GM12891 (cell line): Measurements from ENCODE around the gene PAIP2.

Source experiments
- DNase-seq: peaks from one replicate; pipeline ENCODE4 v3.0.0; 2011; ENCODE audit warnings: low spot score; ENCODE audit not compliant: insufficient read length
- FAIRE-seq: peaks from 2 replicates; lab custom pipeline; 2011; peaks lifted over from hg19 to GRCh38; lab: Jason Lieb, UNC
- PAX5 ChIP-seq: IDR thresholded peaks from 2 replicates; pipeline ENCODE4 v1.6.1; 2011; ENCODE audit warnings: low read length, moderate library complexity, mild to moderate bottlenecking; ENCODE audit not compliant: insufficient read depth, severe bottlenecking
- POLR2A ChIP-seq: IDR thresholded peaks from 2 replicates; pipeline ENCODE4 v1.6.1; 2011; ENCODE audit warnings: low read depth, low read length, control low read depth
- POLR2AphosphoS5 ChIP-seq: IDR thresholded peaks from 2 replicates; pipeline ENCODE4 v1.6.1; 2011; ENCODE audit warnings: low read depth, low read length, control low read depth
- POU2F2 ChIP-seq: IDR thresholded peaks from 2 replicates; pipeline ENCODE4 v1.6.1; 2011; ENCODE audit warnings: low read depth, mild to moderate bottlenecking, control low read depth, low read length, moderate library complexity
- SPI1 ChIP-seq: IDR thresholded peaks from 2 replicates; pipeline ENCODE4 v1.6.1; 2011; ENCODE audit warnings: low read depth, low read length, control low read depth
- TAF1 ChIP-seq: IDR thresholded peaks from 2 replicates; pipeline ENCODE4 v1.6.1; 2011; ENCODE audit warnings: low read depth, low read length, control low read depth

The PAIP2 gene

DNA sequence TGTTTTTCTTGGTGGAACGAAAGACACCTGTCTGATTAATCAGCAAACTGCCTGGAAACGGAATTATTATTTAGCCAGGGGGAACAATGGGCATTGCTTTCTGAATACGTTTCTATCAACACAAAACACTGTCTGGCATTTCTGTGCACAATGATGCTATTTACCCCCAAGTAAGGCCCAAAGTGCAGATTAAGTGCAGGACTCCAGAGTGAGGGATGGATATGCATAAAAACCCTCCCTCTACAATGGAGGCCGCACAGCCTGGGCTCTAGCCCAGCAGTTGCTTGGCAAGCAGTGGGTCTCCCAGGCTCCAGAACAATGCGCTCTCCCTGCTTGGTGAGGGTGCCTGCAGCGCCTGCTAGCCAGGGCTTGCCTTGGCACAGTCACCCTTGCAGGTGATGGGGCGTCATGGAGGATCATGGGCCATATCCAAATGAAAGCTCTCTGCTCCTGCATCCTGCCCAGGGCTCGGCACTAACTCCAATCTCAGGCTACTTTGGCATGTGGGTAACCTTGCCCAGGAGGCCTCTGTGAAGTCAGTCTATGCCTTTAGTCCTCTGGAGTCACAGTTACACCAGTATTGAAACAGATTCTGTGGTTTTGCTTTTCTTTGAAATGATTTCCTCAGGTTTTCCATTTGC is 73.7 kb downstream of the PAIP2 start:
- TF ChIP-seq PAX5 (no peak), TAF1 (no peak)
- FAIRE-seq (peak; percentile 9), DNase-seq (no peak)

DNA sequence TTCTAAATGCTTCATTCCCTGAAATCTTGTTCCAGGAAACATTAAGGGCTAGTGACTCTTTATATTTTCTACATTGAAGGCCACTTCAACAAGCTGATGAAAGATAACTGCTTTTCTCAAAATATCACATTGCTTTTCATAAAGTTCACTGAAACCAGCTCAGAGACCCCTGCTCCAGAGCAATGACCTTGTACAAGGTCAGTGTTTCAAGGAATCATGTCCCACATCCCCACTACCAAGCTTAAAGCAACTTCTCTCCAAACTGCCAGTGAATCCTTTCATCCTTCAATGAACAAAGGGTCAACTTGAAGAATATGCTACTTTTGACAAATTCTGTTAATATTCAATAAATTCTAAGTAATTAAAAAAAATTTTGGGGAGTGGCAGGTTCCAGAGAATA is 74.2 kb downstream of the PAIP2 start:
- DNase-seq (no peak), FAIRE-seq (no peak)
- TF ChIP-seq SPI1, result no peak
- TF ChIP-seq POU2F2, result no peak
- TF ChIP-seq POLR2A, result no peak
- no peak for TF ChIP-seq PAX5
- TF ChIP-seq POLR2AphosphoS5, result no peak
- TF ChIP-seq TAF1, result no peak

DNA sequence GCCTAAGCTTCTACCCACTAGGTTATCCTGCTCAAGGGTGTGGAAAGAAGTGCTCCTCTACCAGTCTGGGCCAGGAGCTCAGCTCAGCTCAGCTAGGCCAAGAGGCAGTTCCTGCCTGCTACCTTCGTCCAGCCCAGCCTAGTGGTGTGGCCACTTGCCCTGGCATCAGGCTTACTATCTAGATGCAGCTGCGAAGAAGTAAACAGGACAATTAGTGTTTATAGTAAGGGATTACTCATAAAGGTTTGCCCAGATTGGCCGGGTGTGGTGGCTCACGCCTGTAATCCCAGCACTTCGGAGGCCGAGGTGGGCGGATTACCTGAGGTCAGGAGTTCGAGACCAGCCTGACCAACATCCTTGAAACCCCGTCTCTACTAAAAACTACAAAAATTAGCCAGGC is 75.0 kb downstream of the PAIP2 start:
- peak; percentile 56 for FAIRE-seq
- DNase-seq, result no peak
- TF ChIP-seq POU2F2, result no peak

DNA sequence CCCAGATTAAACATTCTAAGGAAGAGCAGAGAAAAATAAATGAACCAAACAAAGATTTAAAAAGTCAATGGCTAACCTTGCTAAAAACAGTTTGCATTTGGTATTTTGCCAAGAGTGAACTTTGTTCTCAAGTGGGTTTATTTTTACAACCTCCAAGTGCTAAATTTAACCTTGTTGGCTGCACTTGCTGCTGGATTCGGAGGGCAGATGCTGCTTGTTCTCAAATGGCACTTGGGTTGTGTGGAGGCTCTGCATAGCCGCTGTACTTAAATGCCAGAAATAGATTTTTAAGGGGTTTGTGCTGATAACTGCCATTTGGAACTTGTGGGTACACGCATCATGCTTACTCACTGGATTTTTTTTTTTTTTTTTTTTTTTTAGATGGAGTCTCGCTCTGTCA is 75.6 kb downstream of the PAIP2 start:
- DNase-seq (no peak), FAIRE-seq (no peak)
- TF ChIP-seq SPI1, result no peak
- TF ChIP-seq POLR2A, result no peak
- TF ChIP-seq POLR2AphosphoS5, result no peak
- no peak for TF ChIP-seq POU2F2
- TF ChIP-seq TAF1, result no peak
- TF ChIP-seq PAX5, result no peak

DNA sequence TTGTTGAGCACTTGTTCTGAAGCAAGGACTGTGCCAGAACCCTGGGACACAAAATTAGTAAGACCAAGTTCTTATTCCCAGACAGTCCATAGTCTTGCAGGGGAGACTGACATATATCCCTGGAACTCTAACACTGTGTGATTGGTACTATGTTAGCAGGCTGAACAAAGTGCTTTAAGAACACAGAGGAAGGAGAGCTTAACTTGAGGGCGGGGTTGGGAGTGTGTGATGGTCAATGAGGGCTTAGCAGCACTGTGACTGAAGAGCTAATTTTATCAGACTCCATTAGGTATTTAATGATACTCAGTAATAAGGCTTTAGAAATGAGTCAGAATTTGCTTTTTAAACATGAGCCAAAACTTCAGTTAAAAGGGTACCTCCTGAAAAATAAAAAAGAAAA is 77.1 kb downstream of the PAIP2 start:
- FAIRE-seq, result no peak

More for the DNA sequence above, 77.1 kb downstream of the PAIP2 start:
- DNase-seq, result no peak
- TF ChIP-seq POLR2AphosphoS5 (no peak), POLR2A (no peak), PAX5 (no peak)
